HepG2 (cell line): ENCODE measurements around the gene ACTL7B. TPM values are rescaled to one million over a fixed set of nuclear protein-coding genes. Genes with fewer than 3 reads are reported as not detected.
A peak's percentile ranks its signal among the peaks of the same experiment; 100 is the strongest.

Experiments
- AHDC1 ChIP-seq: sonication (generic); formaldehyde crosslinking; IDR thresholded peaks from 2 replicates; pipeline ENCODE4 v1.5.1; 2020; ENCODE audit warnings: mild to moderate bottlenecking, missing genetic modification reagents, borderline replicate concordance
- ARHGAP35 ChIP-seq: sonication (generic); formaldehyde crosslinking; IDR thresholded peaks from 2 replicates; pipeline ENCODE4 v1.9.0; 2022; ENCODE audit warnings: mild to moderate bottlenecking, inconsistent platforms, moderate library complexity, missing genetic modification reagents, borderline replicate concordance
- CHD2 ChIP-seq: IDR thresholded peaks from 2 replicates; pipeline ENCODE4 v1.6.1; 2011; ENCODE audit warnings: low read depth, low read length, improper control_type of control experiment
- EHMT2 ChIP-seq: fragments of 200-600 bp; sonication (generic); IDR thresholded peaks from 2 replicates; pipeline ENCODE4 v1.7.0; 2017; ENCODE audit warnings: antibody characterized with exemption, low read depth, low read length, borderline replicate concordance
- HOXA9 ChIP-seq: sonication (generic); formaldehyde crosslinking; IDR thresholded peaks from 2 replicates; pipeline ENCODE4 v1.8.1; 2022; ENCODE audit warnings: missing genetic modification reagents, mild to moderate bottlenecking, moderate library complexity, borderline replicate concordance
- IRF2 ChIP-seq: IDR thresholded peaks from 2 replicates; pipeline ENCODE4 v1.6.1; 2018; ENCODE audit warnings: missing genetic modification reagents, missing compliant biosample characterization
- MEIS1 ChIP-seq: sonication (generic); formaldehyde crosslinking; IDR thresholded peaks from 2 replicates; pipeline ENCODE4 v1.9.0; 2021; ENCODE audit warnings: mild to moderate bottlenecking, missing genetic modification reagents, moderate library complexity, borderline replicate concordance
- MEIS2 ChIP-seq: sonication (generic); formaldehyde crosslinking; IDR thresholded peaks from 2 replicates; pipeline ENCODE4 v1.9.0; 2021; ENCODE audit warnings: mild to moderate bottlenecking, missing genetic modification reagents
- PBX3 ChIP-seq: sonication (generic); formaldehyde crosslinking; IDR thresholded peaks from 2 replicates; pipeline ENCODE4 v1.8.1; 2023; ENCODE audit warnings: missing genetic modification reagents, inconsistent platforms, borderline replicate concordance
- POLR2G ChIP-seq: fragments of 200-400 bp; formaldehyde crosslinking; IDR thresholded peaks from 2 replicates; pipeline ENCODE4 v1.6.1; 2018; ENCODE audit warnings: mild to moderate bottlenecking, low read depth, low read length, moderate library complexity
- RBFOX2 ChIP-seq: fragments of 200-400 bp; formaldehyde crosslinking; IDR thresholded peaks from 2 replicates; pipeline ENCODE4 v1.6.1; 2017; ENCODE audit warnings: low read depth, mild to moderate bottlenecking, low read length
- RFXANK ChIP-seq: IDR thresholded peaks from 2 replicates; pipeline ENCODE4 v1.6.1; 2016
- RXRA ChIP-seq: sonication (generic); formaldehyde crosslinking; IDR thresholded peaks from 2 replicates; pipeline ENCODE4 v1.5.1; 2020; ENCODE audit warnings: missing genetic modification reagents
- STAT5B ChIP-seq: sonication (generic); formaldehyde crosslinking; IDR thresholded peaks from 2 replicates; pipeline ENCODE4 v1.4.0; 2020; ENCODE audit warnings: missing genetic modification reagents
- TEAD3 ChIP-seq: optimal IDR thresholded peaks from 2 replicates; pipeline ENCODE3; 2016; ENCODE audit warnings: borderline replicate concordance
- THAP8 ChIP-seq: sonication (generic); formaldehyde crosslinking; IDR thresholded peaks from 2 replicates; pipeline ENCODE4 v1.5.1; 2020; ENCODE audit warnings: missing genetic modification reagents, mild to moderate bottlenecking, borderline replicate concordance
- ZKSCAN1 ChIP-seq: fragments of 150-350 bp; IDR thresholded peaks from 2 replicates; pipeline ENCODE4 v1.6.1; 2014; ENCODE audit warnings: low read length
- ZMAT5 ChIP-seq: sonication (generic); formaldehyde crosslinking; IDR thresholded peaks from 2 replicates; pipeline ENCODE4 v1.5.0; 2020; ENCODE audit warnings: mild to moderate bottlenecking, low read depth, missing genetic modification reagents, borderline replicate concordance
- ZNF263 ChIP-seq: sonication (generic); formaldehyde crosslinking; IDR thresholded peaks from 2 replicates; pipeline ENCODE4 v1.4.0; 2020; ENCODE audit warnings: missing genetic modification reagents
- ZNF34 ChIP-seq: sonication (generic); formaldehyde crosslinking; IDR thresholded peaks from 2 replicates; pipeline ENCODE4 v1.4.0; 2020; ENCODE audit warnings: mild to moderate bottlenecking, missing genetic modification reagents, borderline replicate concordance
- ZNF484 ChIP-seq: sonication (generic); formaldehyde crosslinking; IDR thresholded peaks from 2 replicates; pipeline ENCODE4 v1.5.1; 2020; ENCODE audit warnings: mild to moderate bottlenecking, low read depth, missing genetic modification reagents, borderline replicate concordance
- ZNF556 ChIP-seq: sonication (generic); formaldehyde crosslinking; IDR thresholded peaks from 2 replicates; pipeline ENCODE4 v1.4.0; 2020; ENCODE audit warnings: mild to moderate bottlenecking, missing genetic modification reagents, borderline replicate concordance
- ZNF616 ChIP-seq: sonication (generic); formaldehyde crosslinking; IDR thresholded peaks from 2 replicates; pipeline ENCODE4 v1.5.0; 2020; ENCODE audit warnings: low read depth, mild to moderate bottlenecking, missing genetic modification reagents
- polyA plus RNA-seq, 8 experiments: library from polyadenylated mRNA; depleted of rRNA in 3 of 8; stranded (reverse) in 7 of 8; unstranded in 1 of 8; fragments of >200 nt; fragmentation: Illumina TruSeq in 4 of 8; extraction: Trizol in 4 of 8; gene quantifications; 2 replicates each; pipeline versions ENCODE4 v1.2.1 to v1.2.3, GENCODE V29; 2011 to 2016; ENCODE audit warnings: low read depth in 4 of 8, missing spikeins in 1 of 8, mixed read lengths in 1 of 8; ENCODE audit not compliant: insufficient read depth in 1 of 8
- total RNA-seq, 5 experiments: library from RNA; depleted of rRNA; stranded (reverse); fragments of >200 nt; fragmentation: Illumina TruSeq; extraction: Trizol; gene quantifications; 2 replicates each; pipeline ENCODE4 v1.2.3, GENCODE V29; 2016; ENCODE audit warnings: low read depth in 1 of 5

Gene ACTL7B
- total and polyA plus RNA-seq, 2 of the 13 experiments (the other 11 are each of a cell fraction or from before 2014, with no cell fraction given), result 0.07 to 0.11 TPM

- TF ChIP-seq AHDC1 (CRISPR knock-in tag) (no peak), MEIS1 (no peak), ZNF616 (no peak), POLR2G (peak; percentile 74), HOXA9 (CRISPR knock-in tag) (no peak), ZNF263 (peak; percentile 55; the same call in 1 of the 2 replicates), RBFOX2 (peak; percentile 60), IRF2 (CRISPR knock-in tag) (0 out of 2 replicates have a peak, but pooled peaks have one; percentile 23), ZNF484 (CRISPR knock-in tag) (no peak), CHD2 (no peak), MEIS2 (CRISPR knock-in tag) (no peak), EHMT2 (no peak), STAT5B (CRISPR knock-in tag) (no peak), PBX3 (CRISPR knock-in tag) (no peak), RXRA (CRISPR knock-in tag) (no peak), THAP8 (CRISPR knock-in tag) (no peak), ZKSCAN1 (no peak), ARHGAP35 (CRISPR knock-in tag) (no peak), ZNF34 (CRISPR knock-in tag) (no peak), ZNF556 (CRISPR knock-in tag) (no peak), RFXANK (CRISPR knock-in tag) (no peak), ZMAT5 (no peak), TEAD3 (CRISPR knock-in tag) (no peak)
Measured at GRCh38 chr9:108866001-108866420, 10.2 kb upstream of the ACTL7B start (continued).
